DND-41 (cell line): ENCODE data around the gene RAB3GAP2.
"Not testable (repeated sequence)": the region's sequence is repeated elsewhere in the genome, so short reads cannot be mapped to it uniquely, and the experiment has no call there.

Source experiments
- EZH2 ChIP-seq: IDR thresholded peaks from 3 replicates; pipeline ENCODE4 v1.6.1; 2012; ENCODE audit warnings: borderline replicate concordance, low read depth, mild to moderate bottlenecking, moderate library complexity, low read length, inconsistent platforms; ENCODE audit not compliant: severe bottlenecking
- TF ChIP-seq, protein P1 (sequence below): IDR thresholded peaks from 2 replicates; pipeline ENCODE4 v1.5.1; 2012; ENCODE audit warnings: borderline replicate concordance, low read length, moderate library complexity, mild to moderate bottlenecking; ENCODE audit not compliant: poor library complexity, severe bottlenecking; ENCODE audit errors: extremely low read depth

DNA sequence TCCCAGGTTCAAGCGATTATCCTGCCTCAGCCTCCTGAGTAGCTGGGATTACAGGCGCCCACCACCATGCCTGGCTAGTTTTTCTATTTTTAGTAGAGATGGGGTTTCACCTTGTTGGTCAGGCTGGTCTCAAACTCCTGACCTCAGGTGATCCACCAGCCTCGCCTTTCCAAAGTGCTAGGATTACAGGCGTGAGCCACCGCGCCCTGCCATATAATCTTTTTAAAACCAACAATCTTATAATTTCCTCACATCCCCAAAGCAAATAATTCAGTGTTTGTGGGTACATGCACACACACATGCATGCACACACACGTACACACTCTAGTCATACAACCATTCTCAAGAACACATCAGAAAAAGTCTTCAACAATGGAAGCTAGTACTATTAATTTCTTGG lies 113.7 kb downstream of the RAB3GAP2 start:
- TF ChIP-seq, protein P1, sequence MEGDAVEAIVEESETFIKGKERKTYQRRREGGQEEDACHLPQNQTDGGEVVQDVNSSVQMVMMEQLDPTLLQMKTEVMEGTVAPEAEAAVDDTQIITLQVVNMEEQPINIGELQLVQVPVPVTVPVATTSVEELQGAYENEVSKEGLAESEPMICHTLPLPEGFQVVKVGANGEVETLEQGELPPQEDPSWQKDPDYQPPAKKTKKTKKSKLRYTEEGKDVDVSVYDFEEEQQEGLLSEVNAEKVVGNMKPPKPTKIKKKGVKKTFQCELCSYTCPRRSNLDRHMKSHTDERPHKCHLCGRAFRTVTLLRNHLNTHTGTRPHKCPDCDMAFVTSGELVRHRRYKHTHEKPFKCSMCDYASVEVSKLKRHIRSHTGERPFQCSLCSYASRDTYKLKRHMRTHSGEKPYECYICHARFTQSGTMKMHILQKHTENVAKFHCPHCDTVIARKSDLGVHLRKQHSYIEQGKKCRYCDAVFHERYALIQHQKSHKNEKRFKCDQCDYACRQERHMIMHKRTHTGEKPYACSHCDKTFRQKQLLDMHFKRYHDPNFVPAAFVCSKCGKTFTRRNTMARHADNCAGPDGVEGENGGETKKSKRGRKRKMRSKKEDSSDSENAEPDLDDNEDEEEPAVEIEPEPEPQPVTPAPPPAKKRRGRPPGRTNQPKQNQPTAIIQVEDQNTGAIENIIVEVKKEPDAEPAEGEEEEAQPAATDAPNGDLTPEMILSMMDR, result not testable (repeated sequence)
- not testable (repeated sequence) for TF ChIP-seq EZH2
